ENCODE measurements around the gene FAM32A. TPM values are rescaled to one million over a fixed set of nuclear protein-coding genes. Genes with fewer than 3 reads are reported as not detected.

Gene FAM32A
- total RNA-seq, 1 experiment from 2014 or later = 44.6 TPM

DNA sequence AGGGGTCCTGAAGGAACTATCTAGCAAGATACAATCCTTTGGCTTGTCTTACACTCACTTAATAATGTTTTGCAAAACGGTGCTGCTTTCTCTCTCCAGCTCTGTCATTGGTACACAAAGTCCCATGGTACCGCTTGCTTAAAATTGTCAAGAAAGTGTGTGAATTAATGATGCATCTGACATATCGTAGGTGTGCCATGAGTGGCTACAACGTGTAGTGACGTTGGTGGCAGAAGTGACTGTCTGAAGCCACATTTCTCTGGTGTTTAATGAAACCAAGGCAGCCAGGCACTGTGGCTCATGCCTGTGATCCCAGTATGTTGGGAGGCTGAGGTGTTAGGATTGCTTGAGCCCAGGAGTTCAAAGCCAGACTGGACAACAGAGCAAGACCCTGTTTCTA is 39.1 kb upstream of the FAM32A start:
- H3K27ac ChIP-seq (ENCODE audit: low read length) = no peak overlapping the region
- no peak for ATAC-seq
- no peaks in the 10 kb centered on the region for H3K27me3 ChIP-seq (ENCODE audit: control insufficient read depth, insufficient read depth, low read length)
- BruUV-seq (replicated peaks) = no TSS peak
- no peaks in the 10 kb centered on the region for H3K4me1 ChIP-seq (ENCODE audit: control insufficient read depth, insufficient read depth, low read length)
- ChIA-PET CTCF (interaction anchor here (0.7 kb wide), 1 partner anchor 31 kb away, joined by 8 read pairs; no protein-coding TSS in a partner anchor), POLR2A (interaction anchor here (0.7 kb wide), 1 partner anchor 10 kb away, joined by 4 read pairs; no protein-coding TSS in a partner anchor)
- DNase-seq (ENCODE audit: low read depth, low spot score) = no peak
- H3K36me3 ChIP-seq (ENCODE audit: control insufficient read depth, insufficient read depth, low read length) = no peaks in the 10 kb centered on the region
- in situ Hi-C loops (cut with HindIII; ENCODE audit: low pct_unique_long_range_greater_than_20kb, low sequenced_read_pairs) = no loop called here
- H3K9me3 ChIP-seq (ENCODE audit: control insufficient read depth, insufficient read depth, low read depth, low read length) = no peaks in the 10 kb centered on the region
- no peak for TF ChIP-seq TCF7L2 (IDR thresholded peaks at IDR 0.05; ENCODE audit: low read depth, low read length)
- no peak for TF ChIP-seq REST (IDR thresholded peaks at IDR 0.05; ENCODE audit: insufficient read depth in 1 of 2, low read depth in 2 of 2, low read length in 1 of 2)
- TF ChIP-seq SIN3A (IDR thresholded peaks at IDR 0.05; ENCODE audit: borderline replicate concordance, insufficient read depth, low read depth, low read length) = no peak
- no peak for TF ChIP-seq POLR2AphosphoS5 (IDR thresholded peaks at IDR 0.05; ENCODE audit: low read depth, low read length)
- TF ChIP-seq, protein P1, sequence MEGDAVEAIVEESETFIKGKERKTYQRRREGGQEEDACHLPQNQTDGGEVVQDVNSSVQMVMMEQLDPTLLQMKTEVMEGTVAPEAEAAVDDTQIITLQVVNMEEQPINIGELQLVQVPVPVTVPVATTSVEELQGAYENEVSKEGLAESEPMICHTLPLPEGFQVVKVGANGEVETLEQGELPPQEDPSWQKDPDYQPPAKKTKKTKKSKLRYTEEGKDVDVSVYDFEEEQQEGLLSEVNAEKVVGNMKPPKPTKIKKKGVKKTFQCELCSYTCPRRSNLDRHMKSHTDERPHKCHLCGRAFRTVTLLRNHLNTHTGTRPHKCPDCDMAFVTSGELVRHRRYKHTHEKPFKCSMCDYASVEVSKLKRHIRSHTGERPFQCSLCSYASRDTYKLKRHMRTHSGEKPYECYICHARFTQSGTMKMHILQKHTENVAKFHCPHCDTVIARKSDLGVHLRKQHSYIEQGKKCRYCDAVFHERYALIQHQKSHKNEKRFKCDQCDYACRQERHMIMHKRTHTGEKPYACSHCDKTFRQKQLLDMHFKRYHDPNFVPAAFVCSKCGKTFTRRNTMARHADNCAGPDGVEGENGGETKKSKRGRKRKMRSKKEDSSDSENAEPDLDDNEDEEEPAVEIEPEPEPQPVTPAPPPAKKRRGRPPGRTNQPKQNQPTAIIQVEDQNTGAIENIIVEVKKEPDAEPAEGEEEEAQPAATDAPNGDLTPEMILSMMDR (IDR thresholded peaks at IDR 0.05) = no peak
- no peak overlapping the region for H3K4me3 ChIP-seq (ENCODE audit: low read depth in 2 of 2, low read length in 2 of 2)
- intact Hi-C loops (cut with micrococcal nuclease; ENCODE audit: unreplicated experiment) = no loop called here

DNA sequence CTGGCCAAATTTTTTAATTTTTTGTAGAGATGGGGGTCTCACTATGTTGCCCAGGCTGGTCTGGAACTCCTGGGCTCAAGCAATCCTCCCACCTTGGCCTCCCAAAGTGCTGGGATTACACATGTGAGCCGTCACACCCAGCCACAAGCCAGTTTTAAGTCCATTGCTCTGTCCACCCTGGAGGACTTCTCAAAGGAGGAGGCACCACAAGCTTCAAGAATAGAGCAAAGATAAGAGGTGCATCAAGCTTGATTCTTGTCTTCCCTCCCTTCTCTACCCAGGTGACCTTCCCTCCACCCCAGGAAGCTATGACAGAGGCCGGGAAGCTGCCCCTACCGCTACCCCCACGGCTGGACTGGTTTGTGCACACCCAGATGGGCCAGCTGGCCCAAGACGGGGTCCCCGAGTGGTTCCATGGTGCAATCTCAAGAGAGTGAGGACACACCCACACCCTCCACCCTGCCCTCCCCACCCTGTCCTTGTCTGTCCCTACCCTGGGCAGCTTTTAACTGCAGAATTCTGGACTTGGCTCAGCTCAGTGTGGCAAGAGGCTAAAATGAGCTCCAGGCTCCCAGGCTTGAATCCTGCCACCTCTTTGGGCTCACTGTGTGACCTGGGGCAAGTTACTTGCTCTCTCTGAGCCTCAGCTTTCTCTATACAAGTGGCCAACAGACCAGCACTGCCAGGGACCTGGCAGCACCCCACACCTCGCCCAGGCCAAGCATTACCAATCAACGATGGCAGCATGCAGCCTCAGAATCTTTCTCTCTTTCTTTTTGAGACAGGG is 36.6 kb upstream of the FAM32A start:
- DNase-seq (ENCODE audit: low read depth, low spot score) (no peak), ATAC-seq (no peak)
- no peak overlapping the region for H3K4me3 ChIP-seq (ENCODE audit: low read depth in 2 of 2, low read length in 2 of 2)
- no peaks in the 10 kb centered on the region for H3K9me3 ChIP-seq (ENCODE audit: control insufficient read depth, insufficient read depth, low read depth, low read length)
- CTCF ChIA-PET = interaction anchor here (0.6 kb wide), 1 partner anchor 1978 kb away, joined by 3 read pairs; no protein-coding TSS in a partner anchor
- no peak for TF ChIP-seq TCF7L2 (IDR thresholded peaks at IDR 0.05; ENCODE audit: low read depth, low read length)
- no TSS peak for BruUV-seq (replicated peaks)
- in situ Hi-C loops (cut with HindIII; ENCODE audit: low pct_unique_long_range_greater_than_20kb, low sequenced_read_pairs) (no loop called here), intact Hi-C loops (cut with micrococcal nuclease; ENCODE audit: unreplicated experiment) (no loop called here)
- H3K27me3 ChIP-seq (ENCODE audit: control insufficient read depth, insufficient read depth, low read length) = no peaks in the 10 kb centered on the region
- no peaks in the 10 kb centered on the region for H3K4me1 ChIP-seq (ENCODE audit: control insufficient read depth, insufficient read depth, low read length)
- H3K36me3 ChIP-seq (ENCODE audit: control insufficient read depth, insufficient read depth, low read length) = no peaks in the 10 kb centered on the region
- POLR2A ChIA-PET = no interaction called here
- H3K27ac ChIP-seq (ENCODE audit: low read length) = no peak overlapping the region
